ENCODE data around the gene PLEKHF1. TPM values are rescaled to one million over a fixed set of nuclear protein-coding genes. Genes with fewer than 3 reads are reported as not detected.
A peak's percentile ranks its signal among the peaks of the same experiment; 100 is the strongest.

Gene PLEKHF1
- total and polyA plus RNA-seq, 2 of the 13 experiments (the other 11 are each of a cell fraction or from before 2014, with no cell fraction given) = 2.9 to 3.8 TPM

GRCh38 chr19:29667387-29667783, 2.1 kb downstream of the PLEKHF1 start (continued):
- TF ChIP-seq PRPF4 (IDR thresholded peaks at IDR 0.05; ENCODE audit: low read depth, low read length, poor library complexity, severe bottlenecking) (no peak), EP300 (IDR thresholded peaks at IDR 0.05; ENCODE audit: low read depth in 2 of 2, low read length in 2 of 2) (no peak), EP300 (CRISPR knock-in tag; IDR thresholded peaks at IDR 0.05; ENCODE audit: borderline replicate concordance) (no peak), U2AF1 (optimal IDR thresholded peaks at IDR 0.05; ENCODE audit: low read depth, low read length) (no peak), PBX2 (CRISPR knock-in tag; IDR thresholded peaks at IDR 0.05) (no peak)

GRCh38 chr19:29667901-29668341, 2.7 kb downstream of the PLEKHF1 start:
- TF ChIP-seq CTCF (CRISPR knock-in tag; IDR thresholded peaks at IDR 0.05) (0 out of 2 replicates have a peak, but pooled peaks have one; percentile 11), IRF1 (CRISPR knock-in tag; IDR thresholded peaks at IDR 0.05; ENCODE audit: low read depth) (no peak)
- H3K4me3 ChIP-seq (replicated peaks in 1 of 3; ENCODE audit: insufficient read depth in 1 of 3, low read depth in 2 of 3, low read length in 3 of 3) = no peak overlapping the region
- peaks cover 7% of the 10 kb centered on the region; the same call in 1 of the 2 replicates for H4K20me1 ChIP-seq (ENCODE audit: insufficient read depth, low read length)
- H3K4me1 ChIP-seq (ENCODE audit: insufficient read depth, low read length) = peaks cover 61% of the 10 kb centered on the region
- peaks cover 7 to 16% of the 10 kb centered on the region in 2 experiments; a peak in 3 of 5 replicates for H3K27me3 ChIP-seq (ENCODE audit: control insufficient read depth in 1 of 2, insufficient read depth in 2 of 2, low read length in 2 of 2)
- no peak overlapping the region for H3K27ac ChIP-seq (ENCODE audit: extremely low read length, insufficient read depth, low read length)
- H3K9me3 ChIP-seq (ENCODE audit: low read length) = no peaks in the 10 kb centered on the region
- no peaks in the 10 kb centered on the region for H3K79me2 ChIP-seq (ENCODE audit: insufficient read depth, low read length)
- ChIA-PET CTCF (ENCODE audit: low intra/inter-chr PET ratio, low total read pairs) (no interaction called here), POLR2A (interaction anchor here (4.1 kb wide), 1 partner anchor 62 kb away, joined by 32 read pairs; the partner anchor contains the start of gene POP4)
- H3K4me2 ChIP-seq (ENCODE audit: low read depth, low read length) = no peak overlapping the region
- H3K36me3 ChIP-seq (replicated peaks in 1 of 2; ENCODE audit: control insufficient read depth in 1 of 2, insufficient read depth in 2 of 2, low read length in 2 of 2) = 0 out of 5 replicates have a peak, but pooled peaks cover 0 to 3% of the 10 kb centered on the region in 2 experiments
- DNase-seq (ENCODE audit: low spot score) (no peak), ATAC-seq (no peak), FAIRE-seq (no peak)
- no peak overlapping the region for H3K9ac ChIP-seq (ENCODE audit: insufficient read depth, low read depth, low read length)
- WGBS (ENCODE audit: low lambda C conversion rate) = no CpG with 5 or more reads among the region's 7 CpGs
- no peak overlapping the region for H2AFZ ChIP-seq (ENCODE audit: low read length)
- intact Hi-C loops (cut with micrococcal nuclease; ENCODE audit: unreplicated experiment) (no loop called here), in situ Hi-C loops (cut with HindIII; ENCODE audit: extremely low pct_ligation_motif_present, low pct_unique_long_range_greater_than_20kb) (no loop called here)
- no TSS peak for BruUV-seq (replicated peaks)
